ENCODE data around the gene RPS24. TPM values are rescaled to one million over a fixed set of nuclear protein-coding genes. Genes with fewer than 3 reads are reported as not detected.

RPS24 gene
- total and polyA plus RNA-seq, 2 of the 13 experiments (the other 11 are each of a cell fraction or from before 2014, with no cell fraction given): 2,690 to 3,319 TPM

DNA sequence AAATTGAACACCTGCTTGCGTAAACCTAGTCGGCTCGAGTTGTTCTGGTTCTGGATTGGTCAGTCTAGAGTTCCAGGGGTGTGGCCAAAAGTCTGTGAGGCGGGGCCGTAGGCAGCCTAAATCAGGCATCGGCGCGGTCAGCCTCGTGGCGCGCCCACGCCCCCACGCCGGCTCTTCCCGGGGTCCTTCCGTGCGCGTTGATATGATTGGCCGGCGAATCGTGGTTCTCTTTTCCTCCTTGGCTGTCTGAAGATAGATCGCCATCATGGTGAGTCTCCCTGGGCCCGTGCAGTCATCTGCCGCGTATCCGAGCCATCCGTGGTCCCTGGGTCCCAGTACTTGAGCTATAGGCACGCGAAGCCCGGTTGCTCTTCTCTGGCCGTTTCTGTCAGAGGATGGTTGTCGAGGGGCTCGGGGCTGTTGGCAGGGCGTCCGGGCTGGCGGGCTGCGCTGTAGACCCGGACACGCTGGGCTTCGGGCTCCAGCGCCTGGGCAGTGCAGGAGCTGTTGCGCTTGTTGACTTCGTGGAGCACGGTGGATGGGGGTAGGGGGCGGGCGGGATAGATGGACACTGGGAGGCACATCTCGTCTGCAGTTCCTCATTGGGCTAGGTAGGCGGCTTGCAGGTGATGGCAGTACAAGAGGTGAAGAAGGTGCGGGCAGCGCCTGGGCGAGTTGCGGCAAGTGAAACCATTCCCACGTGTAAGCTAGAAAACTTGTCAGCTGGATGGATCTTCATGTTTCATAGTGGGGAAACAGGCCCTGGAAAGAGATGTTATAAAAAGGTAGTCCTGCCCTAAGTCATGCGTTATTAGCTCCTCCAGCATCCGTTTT lies at the start of gene RPS24 (continued):
- TF ChIP-seq CREB1 (IDR thresholded peaks at IDR 0.05): peak; percentile 44
- peak; percentile 60 for TF ChIP-seq CREB1 (CRISPR knock-in tag; IDR thresholded peaks at IDR 0.05)
- TF ChIP-seq ZNF207 (IDR thresholded peaks at IDR 0.05; ENCODE audit: borderline replicate concordance): no peak
- TF ChIP-seq AGO1 (IDR thresholded peaks at IDR 0.05; ENCODE audit: low read depth, low read length, poor library complexity, severe bottlenecking): no peak
- peak; percentile 70 for TF ChIP-seq SRSF1 (optimal IDR thresholded peaks at IDR 0.05; ENCODE audit: low read depth, low read length)
- 0 out of 2 replicates have a peak, but pooled peaks have one; percentile 54 for TF ChIP-seq ARNT2 (CRISPR knock-in tag; IDR thresholded peaks at IDR 0.05; ENCODE audit: low read depth)
- no peak for TF ChIP-seq ZNF496 (CRISPR knock-in tag; IDR thresholded peaks at IDR 0.05; ENCODE audit: insufficient replicate concordance)
- TF ChIP-seq, protein P1, sequence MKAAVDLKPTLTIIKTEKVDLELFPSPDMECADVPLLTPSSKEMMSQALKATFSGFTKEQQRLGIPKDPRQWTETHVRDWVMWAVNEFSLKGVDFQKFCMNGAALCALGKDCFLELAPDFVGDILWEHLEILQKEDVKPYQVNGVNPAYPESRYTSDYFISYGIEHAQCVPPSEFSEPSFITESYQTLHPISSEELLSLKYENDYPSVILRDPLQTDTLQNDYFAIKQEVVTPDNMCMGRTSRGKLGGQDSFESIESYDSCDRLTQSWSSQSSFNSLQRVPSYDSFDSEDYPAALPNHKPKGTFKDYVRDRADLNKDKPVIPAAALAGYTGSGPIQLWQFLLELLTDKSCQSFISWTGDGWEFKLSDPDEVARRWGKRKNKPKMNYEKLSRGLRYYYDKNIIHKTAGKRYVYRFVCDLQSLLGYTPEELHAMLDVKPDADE (CRISPR knock-in tag; IDR thresholded peaks at IDR 0.05): no peak
- 0 out of 2 replicates have a peak, but pooled peaks have one; percentile 14 for TF ChIP-seq ISL2 (CRISPR knock-in tag; IDR thresholded peaks at IDR 0.05)
- TF ChIP-seq NR2C2 (CRISPR knock-in tag; IDR thresholded peaks at IDR 0.05; ENCODE audit: borderline replicate concordance): peak; percentile 33; the same call in 1 of the 2 replicates
- TF ChIP-seq, protein P2, sequence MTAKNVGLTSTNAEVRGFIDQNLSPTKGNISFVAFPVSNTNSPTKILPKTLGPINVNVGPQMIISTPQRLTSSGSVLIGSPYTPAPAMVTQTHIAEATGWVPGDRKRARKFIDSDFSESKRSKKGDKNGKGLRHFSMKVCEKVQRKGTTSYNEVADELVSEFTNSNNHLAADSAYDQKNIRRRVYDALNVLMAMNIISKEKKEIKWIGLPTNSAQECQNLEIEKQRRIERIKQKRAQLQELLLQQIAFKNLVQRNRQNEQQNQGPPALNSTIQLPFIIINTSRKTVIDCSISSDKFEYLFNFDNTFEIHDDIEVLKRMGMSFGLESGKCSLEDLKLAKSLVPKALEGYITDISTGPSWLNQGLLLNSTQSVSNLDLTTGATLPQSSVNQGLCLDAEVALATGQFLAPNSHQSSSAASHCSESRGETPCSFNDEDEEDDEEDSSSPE (CRISPR knock-in tag; IDR thresholded peaks at IDR 0.05): peak; percentile 40
- TF ChIP-seq, protein P3, sequence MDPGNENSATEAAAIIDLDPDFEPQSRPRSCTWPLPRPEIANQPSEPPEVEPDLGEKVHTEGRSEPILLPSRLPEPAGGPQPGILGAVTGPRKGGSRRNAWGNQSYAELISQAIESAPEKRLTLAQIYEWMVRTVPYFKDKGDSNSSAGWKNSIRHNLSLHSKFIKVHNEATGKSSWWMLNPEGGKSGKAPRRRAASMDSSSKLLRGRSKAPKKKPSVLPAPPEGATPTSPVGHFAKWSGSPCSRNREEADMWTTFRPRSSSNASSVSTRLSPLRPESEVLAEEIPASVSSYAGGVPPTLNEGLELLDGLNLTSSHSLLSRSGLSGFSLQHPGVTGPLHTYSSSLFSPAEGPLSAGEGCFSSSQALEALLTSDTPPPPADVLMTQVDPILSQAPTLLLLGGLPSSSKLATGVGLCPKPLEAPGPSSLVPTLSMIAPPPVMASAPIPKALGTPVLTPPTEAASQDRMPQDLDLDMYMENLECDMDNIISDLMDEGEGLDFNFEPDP (CRISPR knock-in tag; conservative IDR thresholded peaks at IDR 0.05): no peak
- no peak for TF ChIP-seq ZNF577 (CRISPR knock-in tag; IDR thresholded peaks at IDR 0.05; ENCODE audit: borderline replicate concordance, low read depth)
- TF ChIP-seq ARNTL (CRISPR knock-in tag; IDR thresholded peaks at IDR 0.05): peak; percentile 58; the same call in 1 of the 2 replicates
- no peak for TF ChIP-seq ZNF570 (CRISPR knock-in tag; IDR thresholded peaks at IDR 0.05; ENCODE audit: borderline replicate concordance)
- TF ChIP-seq U2AF1 (optimal IDR thresholded peaks at IDR 0.05; ENCODE audit: low read depth, low read length): no peak
- 0 out of 2 replicates have a peak, but pooled peaks have one; percentile 23 for TF ChIP-seq FOXO1 (CRISPR knock-in tag; IDR thresholded peaks at IDR 0.05)
- peak; percentile 61; the same call in 1 of the 2 replicates for TF ChIP-seq ZNF790 (CRISPR knock-in tag; IDR thresholded peaks at IDR 0.05; ENCODE audit: borderline replicate concordance)
- TF ChIP-seq CREM (IDR thresholded peaks at IDR 0.05): peak; percentile 73
- TF ChIP-seq CREM (CRISPR knock-in tag; IDR thresholded peaks at IDR 0.05): no peak
- TF ChIP-seq, protein P4, sequence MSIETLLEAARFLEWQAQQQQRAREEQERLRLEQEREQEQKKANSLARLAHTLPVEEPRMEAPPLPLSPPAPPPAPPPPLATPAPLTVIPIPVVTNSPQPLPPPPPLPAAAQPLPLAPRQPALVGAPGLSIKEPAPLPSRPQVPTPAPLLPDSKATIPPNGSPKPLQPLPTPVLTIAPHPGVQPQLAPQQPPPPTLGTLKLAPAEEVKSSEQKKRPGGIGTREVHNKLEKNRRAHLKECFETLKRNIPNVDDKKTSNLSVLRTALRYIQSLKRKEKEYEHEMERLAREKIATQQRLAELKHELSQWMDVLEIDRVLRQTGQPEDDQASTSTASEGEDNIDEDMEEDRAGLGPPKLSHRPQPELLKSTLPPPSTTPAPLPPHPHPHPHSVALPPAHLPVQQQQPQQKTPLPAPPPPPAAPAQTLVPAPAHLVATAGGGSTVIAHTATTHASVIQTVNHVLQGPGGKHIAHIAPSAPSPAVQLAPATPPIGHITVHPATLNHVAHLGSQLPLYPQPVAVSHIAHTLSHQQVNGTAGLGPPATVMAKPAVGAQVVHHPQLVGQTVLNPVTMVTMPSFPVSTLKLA (IDR thresholded peaks at IDR 0.05): peak; percentile 73
- TF ChIP-seq, protein P5, sequence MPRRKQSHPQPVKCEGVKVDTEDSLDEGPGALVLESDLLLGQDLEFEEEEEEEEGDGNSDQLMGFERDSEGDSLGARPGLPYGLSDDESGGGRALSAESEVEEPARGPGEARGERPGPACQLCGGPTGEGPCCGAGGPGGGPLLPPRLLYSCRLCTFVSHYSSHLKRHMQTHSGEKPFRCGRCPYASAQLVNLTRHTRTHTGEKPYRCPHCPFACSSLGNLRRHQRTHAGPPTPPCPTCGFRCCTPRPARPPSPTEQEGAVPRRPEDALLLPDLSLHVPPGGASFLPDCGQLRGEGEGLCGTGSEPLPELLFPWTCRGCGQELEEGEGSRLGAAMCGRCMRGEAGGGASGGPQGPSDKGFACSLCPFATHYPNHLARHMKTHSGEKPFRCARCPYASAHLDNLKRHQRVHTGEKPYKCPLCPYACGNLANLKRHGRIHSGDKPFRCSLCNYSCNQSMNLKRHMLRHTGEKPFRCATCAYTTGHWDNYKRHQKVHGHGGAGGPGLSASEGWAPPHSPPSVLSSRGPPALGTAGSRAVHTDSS (CRISPR knock-in tag; conservative IDR thresholded peaks at IDR 0.05): no peak

All from HepG2 (cell line).